Measurements from ENCODE around the gene CSGALNACT2. TPM values are rescaled to one million over a fixed set of nuclear protein-coding genes. Genes with fewer than 3 reads are reported as not detected.
A peak's percentile ranks its signal among the peaks of the same experiment; 100 is the strongest.

Gene CSGALNACT2
- total RNA-seq, 2 donors from 2014 or later: 31.1 to 31.8 TPM

GRCh38 chr10:43110338-43111071 is 27.7 kb upstream of the CSGALNACT2 start:
- DNase-seq (ENCODE audit: low spot score): peak; percentile 68
- intact Hi-C loops (cut with DNase I): no loop called here

DNA sequence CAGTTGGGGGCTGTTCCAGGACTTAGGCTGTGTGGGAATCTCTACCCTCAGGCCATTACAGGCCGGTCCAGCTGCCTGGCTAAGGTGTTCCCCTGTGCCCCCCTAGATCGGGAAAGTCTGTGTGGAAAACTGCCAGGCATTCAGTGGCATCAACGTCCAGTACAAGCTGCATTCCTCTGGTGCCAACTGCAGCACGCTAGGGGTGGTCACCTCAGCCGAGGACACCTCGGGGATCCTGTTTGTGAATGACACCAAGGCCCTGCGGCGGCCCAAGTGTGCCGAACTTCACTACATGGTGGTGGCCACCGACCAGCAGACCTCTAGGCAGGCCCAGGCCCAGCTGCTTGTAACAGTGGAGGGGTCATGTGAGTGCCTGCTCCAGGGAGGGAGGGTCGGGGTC is 27.1 kb upstream of the CSGALNACT2 start:
- intact Hi-C loops (cut with DNase I): no loop called here
- DNase-seq (ENCODE audit: low spot score): peak; percentile 67

DNA sequence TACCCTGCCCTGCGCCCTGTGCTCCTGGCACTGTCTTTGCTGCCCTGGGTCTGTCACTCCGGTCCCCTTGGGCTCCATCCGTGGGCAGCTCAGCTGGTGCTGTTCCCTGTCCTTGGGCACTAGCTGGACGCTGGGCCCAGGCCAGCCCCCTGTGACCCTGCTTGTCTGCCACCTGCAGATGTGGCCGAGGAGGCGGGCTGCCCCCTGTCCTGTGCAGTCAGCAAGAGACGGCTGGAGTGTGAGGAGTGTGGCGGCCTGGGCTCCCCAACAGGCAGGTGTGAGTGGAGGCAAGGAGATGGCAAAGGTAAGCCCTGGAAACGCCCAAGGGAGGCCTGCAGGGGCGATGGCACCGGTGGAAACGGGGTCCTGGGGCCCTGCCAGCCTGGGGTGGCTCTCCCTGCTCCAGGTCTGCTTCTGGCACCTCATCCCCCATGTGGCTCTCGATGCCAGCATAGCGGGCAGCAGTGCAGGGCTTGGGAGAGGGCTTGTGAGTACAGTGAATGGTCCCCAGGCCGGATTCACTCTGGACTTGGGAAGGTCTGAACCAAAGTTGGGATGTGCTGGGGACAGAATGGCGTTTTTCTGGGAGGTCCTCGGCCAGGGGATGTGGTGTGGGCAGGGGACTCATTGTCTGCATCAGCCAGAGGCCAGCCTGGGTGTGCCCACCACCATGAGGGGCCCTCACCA is 26.2 kb upstream of the CSGALNACT2 start:
- intact Hi-C loops (cut with DNase I): no loop called here
- DNase-seq (ENCODE audit: low spot score): peak; percentile 76

GRCh38 chr10:43112608-43112961 is 25.7 kb upstream of the CSGALNACT2 start:
- peak; percentile 56 for DNase-seq (ENCODE audit: low spot score)
- intact Hi-C loops (cut with DNase I): no loop called here

DNA sequence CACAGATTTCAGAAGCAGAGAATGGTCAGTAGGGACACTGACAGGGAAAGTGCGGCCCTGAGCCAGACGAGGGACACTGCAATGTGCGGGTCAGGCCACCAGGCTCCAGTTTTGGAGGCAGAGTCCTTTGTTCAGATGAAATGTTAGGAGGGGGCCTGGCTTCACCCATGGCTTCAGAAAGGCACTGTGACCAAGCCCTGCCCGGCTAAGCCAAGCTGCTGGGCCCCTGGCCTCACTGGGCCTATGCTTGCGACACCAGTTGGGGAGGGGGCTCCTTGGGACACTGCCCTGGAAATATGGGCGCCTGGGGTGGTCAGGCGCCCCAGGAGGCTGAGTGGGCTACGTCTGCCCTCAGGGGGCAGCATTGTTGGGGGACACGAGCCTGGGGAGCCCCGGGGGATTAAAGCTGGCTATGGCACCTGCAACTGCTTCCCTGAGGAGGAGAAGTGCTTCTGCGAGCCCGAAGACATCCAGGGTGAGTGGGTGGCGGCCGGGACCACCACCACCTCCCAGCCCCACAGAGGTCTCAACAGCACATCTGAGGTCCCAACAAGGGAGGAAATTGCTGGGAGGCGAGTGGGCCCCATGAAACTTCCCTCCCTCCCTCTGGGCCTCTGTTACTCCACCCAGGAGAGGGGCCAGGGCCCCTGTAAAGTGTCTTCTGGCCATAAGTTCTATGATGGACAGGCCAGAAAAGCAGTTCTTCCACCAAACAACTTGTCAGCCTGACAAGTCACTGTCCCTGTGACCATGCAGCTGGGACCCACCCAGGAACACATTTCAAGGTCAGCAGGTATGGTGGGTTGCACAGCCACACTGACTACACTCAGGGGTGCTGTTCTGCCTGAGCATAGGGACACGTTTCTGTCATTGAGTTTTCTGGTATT is 24.8 kb upstream of the CSGALNACT2 start:
- DNase-seq (ENCODE audit: low spot score): peak; percentile 58
- intact Hi-C loops (cut with DNase I): no loop called here

- peak; percentile 76 for DNase-seq (ENCODE audit: low spot score)
- intact Hi-C loops (cut with DNase I): no loop called here
Measured at GRCh38 chr10:43114088-43114742, 24.0 kb upstream of the CSGALNACT2 start.

DNA sequence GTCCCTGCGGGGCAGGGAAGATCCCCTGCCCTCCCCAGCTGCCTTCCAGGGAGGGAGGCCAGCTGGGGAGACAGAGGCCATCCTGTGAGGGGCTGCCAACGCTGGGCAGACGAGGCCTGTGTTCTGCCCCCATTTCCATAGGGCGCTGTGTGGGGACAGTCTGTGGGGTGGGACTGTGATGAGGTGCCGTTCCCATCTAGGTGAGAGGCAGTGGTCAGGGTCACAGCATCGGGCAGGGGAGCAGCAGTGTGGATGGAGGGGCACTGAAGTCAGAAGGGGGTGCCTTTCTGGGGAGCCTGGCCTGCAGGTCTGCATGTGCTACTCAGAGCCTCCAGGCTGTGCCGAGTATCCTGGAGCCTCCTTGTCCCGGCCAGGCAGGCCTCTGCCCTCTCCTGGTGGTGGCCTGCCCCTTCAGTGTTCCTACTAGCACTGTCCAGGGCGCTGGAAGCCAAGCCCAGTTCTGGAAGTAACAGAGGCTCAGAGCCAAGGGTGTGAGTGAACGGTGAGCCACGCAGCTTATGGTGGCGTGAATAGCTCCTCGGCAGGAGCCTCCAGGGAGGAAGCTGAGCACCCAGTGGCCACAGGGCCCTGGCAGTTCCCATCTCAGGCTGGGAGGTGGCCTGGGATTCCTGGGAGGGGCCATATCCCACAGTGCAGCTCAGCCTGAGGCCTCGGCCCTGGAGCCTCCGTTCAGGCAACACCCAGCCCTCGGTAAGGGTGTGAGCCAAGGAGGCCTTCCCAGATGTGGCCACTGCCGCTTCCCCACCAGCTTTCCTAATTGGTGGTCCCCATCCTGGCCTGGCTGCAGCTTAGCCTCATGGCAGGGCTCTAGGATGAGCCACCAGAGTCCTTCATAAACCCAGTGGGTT is 23.3 kb upstream of the CSGALNACT2 start:
- intact Hi-C loops (cut with DNase I): no loop called here
- DNase-seq (ENCODE audit: low spot score): peak; percentile 73

- peak; percentile 73 for DNase-seq (ENCODE audit: low spot score)
- intact Hi-C loops (cut with DNase I): no loop called here
Measured at GRCh38 chr10:43115881-43116595, 22.2 kb upstream of the CSGALNACT2 start.

DNA sequence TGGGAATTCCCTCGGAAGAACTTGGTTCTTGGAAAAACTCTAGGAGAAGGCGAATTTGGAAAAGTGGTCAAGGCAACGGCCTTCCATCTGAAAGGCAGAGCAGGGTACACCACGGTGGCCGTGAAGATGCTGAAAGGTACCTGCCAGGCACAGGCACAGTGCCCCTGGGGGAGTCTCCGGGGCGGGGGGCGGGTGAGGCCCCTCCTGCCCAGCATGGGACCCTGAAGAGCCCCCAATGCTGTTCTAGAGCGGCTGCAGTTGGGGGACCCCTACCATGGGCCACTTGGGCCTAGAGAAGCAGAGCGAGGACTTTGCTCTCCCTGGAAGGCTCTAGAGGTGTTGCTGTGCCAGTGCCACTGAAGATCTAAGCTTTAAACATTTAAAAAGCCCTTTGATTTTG is 21.6 kb upstream of the CSGALNACT2 start:
- DNase-seq (ENCODE audit: low spot score): no peak
- intact Hi-C loops (cut with DNase I): no loop called here

DNA sequence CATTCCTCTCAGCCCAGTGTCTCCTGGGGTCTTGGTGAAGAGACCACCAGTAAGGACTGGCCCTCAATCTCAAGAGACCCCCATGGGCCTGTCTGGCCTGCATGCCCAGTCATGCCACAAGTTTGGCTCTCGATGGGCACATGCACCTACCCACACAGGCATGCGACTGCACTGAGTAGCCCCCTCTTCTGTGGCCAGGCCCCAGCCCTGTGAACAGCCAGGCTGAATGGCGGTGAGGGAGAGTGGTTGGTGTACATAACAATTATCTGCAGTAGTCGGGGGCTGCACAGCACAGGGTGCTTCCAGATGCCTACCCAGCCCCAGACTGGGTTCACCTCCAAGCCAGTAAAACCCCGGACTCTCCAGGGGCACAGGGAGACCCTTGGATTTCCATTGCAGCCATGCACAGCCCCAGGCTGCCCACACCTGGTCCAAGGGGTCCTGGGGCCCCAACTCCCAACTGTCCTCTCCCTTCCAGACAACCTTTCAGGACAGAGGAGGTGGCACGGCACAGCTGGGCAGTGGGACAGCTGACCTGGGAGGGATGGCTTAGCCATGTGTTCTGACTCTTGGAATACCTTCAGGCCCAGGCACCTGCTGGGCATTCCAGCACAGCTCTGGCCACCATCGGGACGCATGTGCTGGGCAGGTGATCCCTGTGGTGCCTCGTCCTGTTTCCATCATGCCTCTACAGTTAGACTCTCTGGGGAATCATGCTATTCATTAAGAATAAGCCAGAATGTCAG is 21.0 kb upstream of the CSGALNACT2 start:
- intact Hi-C loops (cut with DNase I): no loop called here
- peak; percentile 77 for DNase-seq (ENCODE audit: low spot score)

DNA sequence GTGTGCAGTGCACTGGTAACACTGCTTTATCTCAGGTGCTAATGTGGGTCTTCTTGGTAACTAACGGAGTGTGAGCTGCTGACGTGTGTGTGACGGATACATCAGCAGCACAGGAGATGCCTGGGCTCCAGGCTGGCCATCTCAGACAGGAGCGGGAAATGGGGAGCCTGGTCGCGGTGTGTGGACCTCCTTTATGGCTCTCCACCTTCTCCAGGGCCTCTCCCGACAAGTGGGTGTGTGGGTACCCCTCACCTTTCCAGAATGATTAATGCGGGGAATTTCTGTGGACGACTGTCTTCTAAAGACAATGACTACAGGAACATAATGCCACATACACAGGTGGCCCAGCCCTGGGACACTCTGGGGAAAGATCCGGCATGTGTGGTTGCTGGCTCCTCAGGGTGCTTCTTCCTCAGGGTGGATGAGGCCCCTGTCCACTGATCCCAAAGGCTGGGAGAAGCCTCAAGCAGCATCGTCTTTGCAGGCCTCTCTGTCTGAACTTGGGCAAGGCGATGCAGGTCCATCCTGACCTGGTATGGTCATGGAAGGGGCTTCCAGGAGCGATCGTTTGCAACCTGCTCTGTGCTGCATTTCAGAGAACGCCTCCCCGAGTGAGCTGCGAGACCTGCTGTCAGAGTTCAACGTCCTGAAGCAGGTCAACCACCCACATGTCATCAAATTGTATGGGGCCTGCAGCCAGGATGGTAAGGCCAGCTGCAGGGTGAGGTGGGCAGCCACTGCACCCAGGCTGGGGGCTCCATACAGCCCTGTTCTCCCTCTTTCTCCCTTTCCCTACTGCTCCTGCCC is 20.3 kb upstream of the CSGALNACT2 start:
- intact Hi-C loops (cut with DNase I): no loop called here
- peak; percentile 58 for DNase-seq (ENCODE audit: low spot score)

GRCh38 chr10:43118631-43119415 is 19.4 kb upstream of the CSGALNACT2 start:
- intact Hi-C loops (cut with DNase I): loop anchor here in 1 of 2 donors (1.0 kb wide), 1 partner anchor 24 kb away; no protein-coding TSS in a partner anchor
- DNase-seq (ENCODE audit: low spot score): peak; percentile 66

DNA sequence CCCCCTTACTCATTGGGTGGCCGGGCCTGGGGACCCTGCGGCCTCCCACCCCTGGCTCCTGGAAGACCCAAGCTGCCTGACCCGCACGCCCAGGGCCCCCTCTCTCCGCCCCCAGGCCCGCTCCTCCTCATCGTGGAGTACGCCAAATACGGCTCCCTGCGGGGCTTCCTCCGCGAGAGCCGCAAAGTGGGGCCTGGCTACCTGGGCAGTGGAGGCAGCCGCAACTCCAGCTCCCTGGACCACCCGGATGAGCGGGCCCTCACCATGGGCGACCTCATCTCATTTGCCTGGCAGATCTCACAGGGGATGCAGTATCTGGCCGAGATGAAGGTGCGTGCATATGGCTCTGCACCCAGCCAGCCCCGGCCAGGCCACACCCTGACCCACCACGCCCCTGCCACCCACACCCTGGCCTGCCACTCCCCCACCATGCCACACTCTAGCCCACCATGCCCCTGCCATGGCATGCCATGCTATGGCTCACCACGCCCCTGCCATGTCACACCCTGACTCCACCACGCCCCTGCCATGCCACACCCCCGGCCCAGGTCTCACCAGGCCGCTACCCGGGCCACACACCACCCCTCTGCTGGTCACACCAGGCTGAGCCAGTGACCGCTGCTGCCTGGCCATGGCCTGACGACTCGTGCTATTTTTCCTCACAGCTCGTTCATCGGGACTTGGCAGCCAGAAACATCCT is 18.7 kb upstream of the CSGALNACT2 start:
- intact Hi-C loops (cut with DNase I): loop anchor here in 1 of 2 donors (1.0 kb wide), 1 partner anchor 24 kb away; no protein-coding TSS in a partner anchor
- DNase-seq (ENCODE audit: low spot score): peak; percentile 79

DNA sequence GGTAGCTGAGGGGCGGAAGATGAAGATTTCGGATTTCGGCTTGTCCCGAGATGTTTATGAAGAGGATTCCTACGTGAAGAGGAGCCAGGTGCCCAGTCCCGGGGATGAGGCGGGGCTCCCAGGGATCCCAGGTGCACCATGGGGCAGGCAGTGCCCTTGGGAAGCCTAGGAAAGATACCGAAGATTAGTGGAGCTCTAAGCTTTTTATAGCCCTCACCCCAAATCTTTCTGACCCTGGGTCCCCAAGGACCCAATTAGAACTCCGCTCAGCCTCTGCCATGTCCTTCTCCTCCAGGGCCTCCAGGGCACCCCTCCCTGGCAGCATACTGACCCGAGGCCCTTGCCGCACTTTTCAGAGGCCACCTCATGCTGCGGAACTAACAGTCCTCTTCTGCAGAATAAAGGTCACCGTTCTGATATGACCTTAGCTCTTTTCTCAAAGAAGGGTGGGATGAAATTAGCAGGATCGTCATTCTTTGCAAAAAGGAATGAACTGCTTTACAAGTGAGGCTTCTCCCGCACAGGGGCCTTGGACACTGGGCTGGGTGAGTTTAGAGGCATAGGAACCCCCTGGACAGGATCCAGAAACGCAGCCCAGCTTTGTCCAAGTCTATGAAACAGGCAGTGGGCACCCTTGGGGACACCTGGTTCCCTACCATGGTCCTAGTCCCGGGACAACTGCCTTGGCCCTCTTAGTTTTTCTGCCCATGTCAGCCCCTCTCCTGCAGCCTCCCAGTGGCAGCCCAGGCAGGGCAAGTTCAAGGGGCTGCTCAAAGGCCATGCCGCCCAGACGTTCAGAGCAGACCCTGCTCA is 17.9 kb upstream of the CSGALNACT2 start:
- intact Hi-C loops (cut with DNase I): no loop called here
- DNase-seq (ENCODE audit: low spot score): peak; percentile 67
